OCI-LY1 (cell line): ENCODE data around the gene CDH23.

Experiments
- H2AFZ ChIP-seq: fragments of 200-600 bp; sonication (generic), shearing (Covaris generic); 2 replicates; pipeline ENCODE4 v1.6.0; 2014; ENCODE audit warnings: antibody characterized with exemption, mild to moderate bottlenecking, low read length
- H3F3A ChIP-seq: fragments of 200-600 bp; sonication (generic), shearing (Covaris generic); 2 replicates; pipeline ENCODE4 v1.6.0; 2014; ENCODE audit warnings: mild to moderate bottlenecking, antibody characterized with exemption, low read length, moderate library complexity; ENCODE audit not compliant: insufficient read depth
- H3K27ac ChIP-seq: fragments of 200-600 bp; sonication (generic); 2 replicates; pipeline ENCODE4 v1.5.1; 2014; ENCODE audit warnings: low read length, mixed run types, mild to moderate bottlenecking, low read depth; ENCODE audit not compliant: poor library complexity, severe bottlenecking
- H3K27me3 ChIP-seq: fragments of 200-600 bp; sonication (generic); 2 replicates; pipeline ENCODE4 v1.6.0; 2014; ENCODE audit warnings: antibody characterized with exemption, mild to moderate bottlenecking, low read length, moderate library complexity; ENCODE audit not compliant: insufficient read depth
- H3K36me3 ChIP-seq: fragments of 200-600 bp; sonication (generic); 2 replicates; pipeline ENCODE4 v1.6.1; 2014; ENCODE audit warnings: mild to moderate bottlenecking, antibody characterized with exemption, low read length, moderate library complexity, mixed read lengths; ENCODE audit not compliant: insufficient read depth
- H3K4me1 ChIP-seq: fragments of 200-600 bp; sonication (generic); 2 replicates; pipeline ENCODE4 v1.5.1; 2014; ENCODE audit warnings: mild to moderate bottlenecking, low read length, moderate library complexity; ENCODE audit not compliant: insufficient read depth, severe bottlenecking
- H3K4me2 ChIP-seq: fragments of 200-600 bp; sonication (generic), shearing (Covaris generic); 2 replicates; pipeline ENCODE4 v1.6.1; 2014; ENCODE audit warnings: low read length
- H3K4me3 ChIP-seq: fragments of 200-600 bp; sonication (generic); 2 replicates; pipeline ENCODE4 v1.5.1; 2014; ENCODE audit warnings: low read length, low read depth, mild to moderate bottlenecking, mixed read lengths; ENCODE audit not compliant: poor library complexity, severe bottlenecking
- H3K79me2 ChIP-seq: fragments of 200-600 bp; shearing (Covaris generic); 2 replicates; pipeline ENCODE4 v1.6.1; 2016; ENCODE audit warnings: mixed run types, low read length, mixed read lengths; ENCODE audit not compliant: insufficient read depth
- H3K9ac ChIP-seq: fragments of 200-600 bp; sonication (generic), shearing (Covaris generic); 2 replicates; pipeline ENCODE4 v1.6.1; 2014; ENCODE audit warnings: mild to moderate bottlenecking, low read length, mixed read lengths
- H3K9me2 ChIP-seq: fragments of 200-600 bp; sonication (generic), shearing (Covaris generic); 2 replicates; pipeline ENCODE4 v1.6.1; 2014; ENCODE audit warnings: low read depth, mild to moderate bottlenecking, low read length, mixed read lengths
- H3K9me3 ChIP-seq: fragments of 200-600 bp; shearing (Covaris generic); 2 replicates; pipeline ENCODE4 v1.6.1; 2014; ENCODE audit warnings: low read length, mixed read lengths
- H4K20me1 ChIP-seq: fragments of 200-600 bp; sonication (generic), shearing (Covaris generic); 2 replicates; pipeline ENCODE4 v1.6.0; 2016; ENCODE audit warnings: mild to moderate bottlenecking, low read length; ENCODE audit not compliant: insufficient read depth
- CTCF ChIP-seq: fragments of 200-600 bp; sonication (generic), shearing (Covaris generic); IDR thresholded peaks from 2 replicates; pipeline ENCODE4 v1.5.1; 2017; ENCODE audit warnings: mild to moderate bottlenecking, antibody characterized with exemption, low read length, moderate library complexity, mixed read lengths
- EZH2 ChIP-seq: fragments of 200-600 bp; sonication (generic), shearing (Covaris generic); IDR thresholded peaks from 2 replicates; pipeline ENCODE4 v1.8.0; 2017; ENCODE audit warnings: borderline replicate concordance, mixed run types, mild to moderate bottlenecking, antibody characterized with exemption, low read length, moderate library complexity, mixed read lengths

The CDH23 gene

GRCh38 chr10:71455035-71455434 lies 58.3 kb downstream of the CDH23 start:
- Histone ChIP-seq H3K79me2 (no peaks in the 10 kb centered on the region), H3K4me3 (no peak overlapping the region), H3K9ac (no peak overlapping the region), H3K4me1 (no peaks in the 10 kb centered on the region), H4K20me1 (no peaks in the 10 kb centered on the region), H3K27me3 (no peaks in the 10 kb centered on the region), H3K27ac (no peak overlapping the region), H2AFZ (no peak overlapping the region), H3K9me3 (no peaks in the 10 kb centered on the region), H3K36me3 (no peaks in the 10 kb centered on the region), H3F3A (no peaks in the 10 kb centered on the region), H3K9me2 (no peaks in the 10 kb centered on the region), H3K4me2 (no peak overlapping the region)
- TF ChIP-seq EZH2: no peak
- no peak for TF ChIP-seq CTCF

- Histone ChIP-seq H3K9ac (no peak overlapping the region), H3K27me3 (no peaks in the 10 kb centered on the region), H3K4me2 (no peak overlapping the region), H3K9me3 (no peaks in the 10 kb centered on the region), H2AFZ (no peak overlapping the region), H4K20me1 (no peaks in the 10 kb centered on the region), H3K79me2 (no peaks in the 10 kb centered on the region), H3K27ac (no peak overlapping the region), H3K4me3 (no peak overlapping the region), H3K9me2 (no peaks in the 10 kb centered on the region), H3F3A (no peaks in the 10 kb centered on the region), H3K36me3 (no peaks in the 10 kb centered on the region), H3K4me1 (no peaks in the 10 kb centered on the region)
- TF ChIP-seq EZH2 (no peak), CTCF (no peak)
Observed at GRCh38 chr10:71456631-71457030, 59.9 kb downstream of the CDH23 start.

GRCh38 chr10:71457908-71458307 lies 61.2 kb downstream of the CDH23 start:
- H3K27me3 ChIP-seq: no peaks in the 10 kb centered on the region
- H3K27ac ChIP-seq: no peak overlapping the region
- no peak overlapping the region for H3K9ac ChIP-seq
- no peaks in the 10 kb centered on the region for H3K9me3 ChIP-seq
- no peaks in the 10 kb centered on the region for H3F3A ChIP-seq
- TF ChIP-seq EZH2: no peak
- no peak overlapping the region for H3K4me2 ChIP-seq
- no peaks in the 10 kb centered on the region for H3K4me1 ChIP-seq
- H3K4me3 ChIP-seq: no peak overlapping the region
- no peaks in the 10 kb centered on the region for H3K79me2 ChIP-seq
- no peaks in the 10 kb centered on the region for H4K20me1 ChIP-seq
- no peaks in the 10 kb centered on the region for H3K36me3 ChIP-seq
- H3K9me2 ChIP-seq: no peaks in the 10 kb centered on the region
- no peak overlapping the region for H2AFZ ChIP-seq

GRCh38 chr10:71458387-71458786 lies 61.7 kb downstream of the CDH23 start:
- no peaks in the 10 kb centered on the region for H3K36me3 ChIP-seq
- H3K4me2 ChIP-seq: no peak overlapping the region
- H3F3A ChIP-seq: no peaks in the 10 kb centered on the region
- H3K9me3 ChIP-seq: no peaks in the 10 kb centered on the region
- H3K79me2 ChIP-seq: no peaks in the 10 kb centered on the region
- no peak for TF ChIP-seq CTCF
- TF ChIP-seq EZH2: no peak
- H3K9ac ChIP-seq: no peak overlapping the region
- no peak overlapping the region for H2AFZ ChIP-seq
- H4K20me1 ChIP-seq: no peaks in the 10 kb centered on the region
- no peak overlapping the region for H3K27ac ChIP-seq
- no peaks in the 10 kb centered on the region for H3K4me1 ChIP-seq
- no peaks in the 10 kb centered on the region for H3K9me2 ChIP-seq
- H3K4me3 ChIP-seq: no peak overlapping the region
- H3K27me3 ChIP-seq: 0 out of 2 replicates have a peak, but pooled peaks cover 3% of the 10 kb centered on the region
